SK-N-SH (cell line): Measurements from ENCODE around the gene CYP2F1. TPM values are rescaled to one million over a fixed set of nuclear protein-coding genes. Genes with fewer than 3 reads are reported as not detected.

Source experiments
- CTCF ChIA-PET: fragments of 300-600, 350-600 bp; formaldehyde crosslinking; extraction: SDS; loops from one replicate; lab custom pipeline; 2021; lab: Yijun Ruan, JAX
- POLR2A ChIA-PET: fragments of 350-600 bp; sonication (Branson Sonifier 250); formaldehyde crosslinking; extraction: SDS; loops from one replicate; lab custom pipeline; 2020; ENCODE audit warnings: antibody characterized with exemption, inconsistent platforms; lab: Yijun Ruan, JAX
- DNase-seq: peaks from one replicate; pipeline ENCODE4 v3.0.0; 2012
- H2AFZ ChIP-seq: fragments of 200-600 bp; sonication (generic); 2 replicates; pipeline ENCODE4 v1.8.1; 2016; ENCODE audit warnings: antibody characterized with exemption, mild to moderate bottlenecking, low read depth
- H3F3A ChIP-seq: fragments of 200-600 bp; sonication (generic); replicated peaks from 2 replicates; pipeline ENCODE3; 2016; ENCODE audit warnings: antibody characterized with exemption, mild to moderate bottlenecking; ENCODE audit not compliant: insufficient read depth
- H3K27ac ChIP-seq, 2 experiments: fragments of 200-500 bp in 1 of 2; fragments of 200-600 bp in 1 of 2; sonication (Bioruptor generic) in 1 of 2; sonication (generic), shearing (Covaris generic) in 1 of 2; 2 replicates each; pipeline versions ENCODE4 v1.5.1 to v1.6.1; 2014 to 2016; ENCODE audit warnings: low read depth in 2 of 2, inconsistent platforms in 1 of 2, low read length in 1 of 2, mild to moderate bottlenecking in 1 of 2, mixed read lengths in 1 of 2
- H3K27me3 ChIP-seq: fragments of 200-600 bp; sonication (generic), shearing (Covaris generic); 2 replicates; pipeline ENCODE4 v1.6.1; 2016; ENCODE audit warnings: mixed run types; ENCODE audit not compliant: insufficient read depth
- H3K36me3 ChIP-seq, 2 experiments: fragments of 200-500 bp in 1 of 2; fragments of 200-600 bp in 1 of 2; sonication (Bioruptor generic) in 1 of 2; sonication (generic) in 1 of 2; replicated peaks in 1 of 2; 2 replicates each; pipeline versions ENCODE3 to v1.5.1; 2014 to 2016; ENCODE audit warnings: low read length in 1 of 2, mild to moderate bottlenecking in 1 of 2; ENCODE audit not compliant: insufficient read depth in 2 of 2, control insufficient read depth in 1 of 2
- H3K4me1 ChIP-seq, 2 experiments: fragments of 200-500 bp in 1 of 2; fragments of 200-600 bp in 1 of 2; sonication (Bioruptor generic) in 1 of 2; sonication (generic), shearing (Covaris generic) in 1 of 2; 2 replicates each; pipeline versions ENCODE4 v1.5.1 to v1.6.1; 2014 to 2016; ENCODE audit warnings: low read depth in 1 of 2, low read length in 1 of 2, mixed run types in 1 of 2; ENCODE audit not compliant: insufficient read depth in 2 of 2, control insufficient read depth in 1 of 2
- H3K4me2 ChIP-seq: fragments of 200-600 bp; sonication (generic), shearing (Covaris generic); 2 replicates; pipeline ENCODE4 v1.6.1; 2017; ENCODE audit warnings: mixed run types
- H3K4me3 ChIP-seq, 2 experiments: fragments of 200-500 bp in 1 of 2; fragments of 200-600 bp in 1 of 2; sonication (Bioruptor generic) in 1 of 2; sonication (generic), shearing (Covaris generic) in 1 of 2; 2 replicates each; pipeline versions ENCODE4 v1.5.1 to v1.8.1; 2014 to 2016; ENCODE audit warnings: low read depth in 2 of 2, inconsistent platforms in 1 of 2, low read length in 1 of 2, mild to moderate bottlenecking in 1 of 2, mixed read lengths in 1 of 2, moderate library complexity in 1 of 2
- H3K79me2 ChIP-seq: fragments of 200-600 bp; sonication (generic); 2 replicates; pipeline ENCODE4 v1.8.1; 2017; ENCODE audit warnings: mild to moderate bottlenecking; ENCODE audit not compliant: insufficient read depth
- H3K9ac ChIP-seq: fragments of 200-600 bp; sonication (generic); 2 replicates; pipeline ENCODE4 v1.6.1; 2017; ENCODE audit warnings: mixed run types
- H3K9me2 ChIP-seq: fragments of 200-600 bp; sonication (generic); 2 replicates; pipeline ENCODE4 v1.6.1; 2017; ENCODE audit warnings: mixed run types
- H3K9me3 ChIP-seq: fragments of 200-600 bp; sonication (generic); 2 replicates; pipeline ENCODE4 v1.6.1; 2017; ENCODE audit warnings: mixed run types, mild to moderate bottlenecking, moderate library complexity
- H4K20me1 ChIP-seq: fragments of 200-600 bp; sonication (generic); 2 replicates; pipeline ENCODE4 v1.6.1; 2017; ENCODE audit warnings: mild to moderate bottlenecking, mixed run types; ENCODE audit not compliant: insufficient read depth
- CHD2 ChIP-seq: fragments of 150-350 bp; IDR thresholded peaks from 2 replicates; pipeline ENCODE4 v1.6.1; 2018; ENCODE audit warnings: low read length; ENCODE audit not compliant: partially characterized antibody
- ELF1 ChIP-seq: IDR thresholded peaks from 2 replicates; pipeline ENCODE4 v1.4.0; 2012
- FOSL2 ChIP-seq: IDR thresholded peaks from 2 replicates; pipeline ENCODE4 v1.4.0; 2012; ENCODE audit warnings: low read depth, mild to moderate bottlenecking, moderate library complexity, borderline replicate concordance
- FOXJ3 ChIP-seq: sonication (generic); formaldehyde crosslinking; IDR thresholded peaks from 2 replicates; pipeline ENCODE4 v1.5.1; 2020; ENCODE audit warnings: mild to moderate bottlenecking, missing genetic modification reagents
- GABPA ChIP-seq: IDR thresholded peaks from 2 replicates; pipeline ENCODE4 v1.4.0; 2012; ENCODE audit warnings: low read depth, mild to moderate bottlenecking
- MXI1 ChIP-seq: IDR thresholded peaks from 2 replicates; pipeline ENCODE4 v1.6.1; 2012; ENCODE audit warnings: mild to moderate bottlenecking, low read depth, low read length, improper control_type of control experiment
- NFIC ChIP-seq: IDR thresholded peaks from 2 replicates; pipeline ENCODE4 v1.4.0; 2012; ENCODE audit warnings: borderline replicate concordance
- NRF1 ChIP-seq: IDR thresholded peaks from 2 replicates; pipeline ENCODE4 v1.6.1; 2012; ENCODE audit warnings: low read depth, mild to moderate bottlenecking, low read length
- PBX3 ChIP-seq: IDR thresholded peaks from 2 replicates; pipeline ENCODE4; 2012
- RAD21 ChIP-seq: IDR thresholded peaks from 2 replicates; pipeline ENCODE4 v1.6.1; 2012; ENCODE audit warnings: mild to moderate bottlenecking, low read length
- RXRA ChIP-seq: IDR thresholded peaks from 2 replicates; pipeline ENCODE4 v1.4.0; 2012; ENCODE audit warnings: low read depth, mild to moderate bottlenecking, borderline replicate concordance
- TAF1 ChIP-seq: IDR thresholded peaks from 2 replicates; pipeline ENCODE4 v1.6.1; 2012; ENCODE audit warnings: low read depth, mild to moderate bottlenecking, low read length, moderate library complexity, borderline replicate concordance
- TCF12 ChIP-seq: IDR thresholded peaks from 2 replicates; pipeline ENCODE4 v1.4.0; 2012
- YY1 ChIP-seq: IDR thresholded peaks from 2 replicates; pipeline ENCODE4 v1.4.0; 2012; ENCODE audit warnings: low read depth, mild to moderate bottlenecking
- WGBS: methylation state at CpG from one replicate; pipeline ENCODE4 v1.1.6; 2017; ENCODE audit warnings: low lambda C conversion rate; 5-methylcytosine and 5-hydroxymethylcytosine counted together
- polyA plus RNA-seq, 3 experiments: library from polyadenylated mRNA; depleted of rRNA; stranded (reverse); fragments of >200 nt; gene quantifications; 2 replicates each; pipeline ENCODE4 v1.2.3, GENCODE V29; 2012

Gene CYP2F1
- polyA plus RNA-seq, 1 of the 3 experiments (the other 2 are of a cell fraction), result not detected

GRCh38 chr19:41064974-41065569, 49.2 kb upstream of the CYP2F1 start:
- Histone ChIP-seq H3K9me3 (no peaks in the 10 kb centered on the region), H2AFZ (peak overlapping the region; percentile 67), H3K4me3 (peak overlapping the region; percentile 29 to 45; a peak in 3 of 4 replicates), H4K20me1 (no peaks in the 10 kb centered on the region), H3K27me3 (peaks cover 33% of the 10 kb centered on the region; the same call in 1 of the 2 replicates), H3K79me2 (no peaks in the 10 kb centered on the region), H3K9ac (no peak overlapping the region), H3K4me1 (no peaks in the 10 kb centered on the region), H3K27ac (no peak overlapping the region), H3K36me3 (no peaks in the 10 kb centered on the region), H3K9me2 (no peaks in the 10 kb centered on the region), H3F3A (no peaks in the 10 kb centered on the region), H3K4me2 (peak overlapping the region; percentile 59)
- TF ChIP-seq TCF12, result no peak
- TF ChIP-seq ELF1, result no peak
- no peak for TF ChIP-seq RAD21
- peak; percentile 10 for DNase-seq
- CTCF ChIA-PET, result interaction anchor here (1.6 kb wide), 1 partner anchor 79 kb away, joined by 4 read pairs; no protein-coding TSS in a partner anchor
- WGBS, result 18% methylated on average over 7 of the region's 7 CpGs
- POLR2A ChIA-PET, result no interaction called here

GRCh38 chr19:41076286-41076685, 37.9 kb upstream of the CYP2F1 start:
- no peaks in the 10 kb centered on the region for H3K9me3 ChIP-seq
- ChIA-PET CTCF (no interaction called here), POLR2A (no interaction called here)
- no peaks in the 10 kb centered on the region for H4K20me1 ChIP-seq
- TF ChIP-seq RAD21 (no peak), CHD2 (no peak), YY1 (no peak), MXI1 (no peak), FOXJ3 (CRISPR knock-in tag) (no peak), PBX3 (no peak), RXRA (no peak)
- H3K27ac ChIP-seq, result no peak overlapping the region
- H3K4me1 ChIP-seq, result no peaks in the 10 kb centered on the region
- H2AFZ ChIP-seq, result no peak overlapping the region
- DNase-seq, result no peak
- no peaks in the 10 kb centered on the region for H3K79me2 ChIP-seq
- WGBS, result 65% methylated on average over 3 of the region's 3 CpGs
- H3K4me2 ChIP-seq, result no peak overlapping the region
- H3K9ac ChIP-seq, result no peak overlapping the region
- no peaks in the 10 kb centered on the region for H3K36me3 ChIP-seq
- no peaks in the 10 kb centered on the region for H3K9me2 ChIP-seq
- no peak overlapping the region for H3K4me3 ChIP-seq
- H3F3A ChIP-seq, result no peaks in the 10 kb centered on the region
- H3K27me3 ChIP-seq, result peaks cover 17% of the 10 kb centered on the region; the same call in 1 of the 2 replicates

GRCh38 chr19:41083516-41083915, 30.7 kb upstream of the CYP2F1 start:
- DNase-seq, result no peak
- no peak overlapping the region for H3K9ac ChIP-seq
- ChIA-PET POLR2A (no interaction called here), CTCF (no interaction called here)
- H3K4me2 ChIP-seq, result no peak overlapping the region
- H3K27me3 ChIP-seq, result peaks cover 9% of the 10 kb centered on the region; the same call in 1 of the 2 replicates
- no peaks in the 10 kb centered on the region for H3F3A ChIP-seq
- H3K9me3 ChIP-seq, result no peaks in the 10 kb centered on the region
- H4K20me1 ChIP-seq, result no peaks in the 10 kb centered on the region
- 6% methylated on average over 2 of the region's 2 CpGs for WGBS
- no peaks in the 10 kb centered on the region for H3K4me1 ChIP-seq
- no peaks in the 10 kb centered on the region for H3K79me2 ChIP-seq
- no peak overlapping the region for H3K27ac ChIP-seq
- no peaks in the 10 kb centered on the region for H3K36me3 ChIP-seq
- no peak overlapping the region for H2AFZ ChIP-seq
- H3K9me2 ChIP-seq, result no peaks in the 10 kb centered on the region
- TF ChIP-seq TAF1 (no peak), FOSL2 (no peak), GABPA (no peak), ELF1 (no peak), NRF1 (no peak), MXI1 (no peak), NFIC (no peak)
- H3K4me3 ChIP-seq, result no peak overlapping the region
